ENCODE results near the gene BAIAP2L1. TPM values are rescaled to one million over a fixed set of nuclear protein-coding genes. Genes with fewer than 3 reads are reported as not detected.

Gene BAIAP2L1
- total and polyA plus RNA-seq, 2 experiments from 2014 or later = 5.9 to 7.4 TPM

DNA sequence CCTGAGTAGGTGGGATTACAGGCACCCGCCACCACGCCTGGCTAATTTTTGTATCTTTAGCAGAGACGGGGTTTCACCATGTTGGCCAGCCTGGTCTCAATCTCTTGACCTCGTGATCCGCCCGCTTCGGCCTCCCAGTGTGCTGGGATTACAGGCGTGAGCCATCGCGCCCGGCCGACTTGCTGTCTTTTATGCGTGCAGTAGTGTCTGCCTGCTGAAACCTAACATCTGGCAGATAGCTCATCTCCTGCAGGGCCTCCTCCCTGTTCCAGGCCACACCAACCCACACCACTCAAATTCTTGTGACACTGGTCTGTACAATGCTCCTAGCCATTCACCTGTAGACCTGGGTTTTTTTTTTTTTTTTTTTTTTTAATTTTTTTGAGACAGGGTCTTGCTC lies 41.5 kb downstream of the BAIAP2L1 start:
- Histone ChIP-seq H3K4me2 (ENCODE audit: unreplicated experiment) (no peak overlapping the region), H3K27ac (no peak overlapping the region), H4K20me1 (ENCODE audit: insufficient read depth) (no peaks in the 10 kb centered on the region), H2AFZ (no peak overlapping the region), H3K36me3 (ENCODE audit: low read depth) (no peaks in the 10 kb centered on the region), H3K79me2 (ENCODE audit: insufficient read depth) (no peaks in the 10 kb centered on the region), H3F3A (ENCODE audit: insufficient read depth) (peaks cover 13% of the 10 kb centered on the region), H3K27me3 (replicated peaks; ENCODE audit: insufficient read depth) (no peaks in the 10 kb centered on the region), H3K4me1 (ENCODE audit: insufficient read depth) (peaks cover 28% of the 10 kb centered on the region), H3K9me2 (ENCODE audit: insufficient read depth) (no peaks in the 10 kb centered on the region), H3K9ac (no peak overlapping the region), H3K4me3 (no peak overlapping the region), H3K9me3 (ENCODE audit: low read depth) (no peaks in the 10 kb centered on the region)
- DNase-seq = no peak
- WGBS, 2 experiments (ENCODE audit: low coverage in 1 of 2, low lambda C conversion rate in 2 of 2, missing lambda C conversion rate in 2 of 2) = 93 to 98% methylated on average over 13 of the region's 13 CpGs
- TF ChIP-seq EZH2 (IDR thresholded peaks at IDR 0.05; ENCODE audit: insufficient read depth, poor library complexity, severe bottlenecking) (no peak), EZH2phosphoT487 (IDR thresholded peaks at IDR 0.05; ENCODE audit: insufficient read depth, low read depth) (no peak)
- in situ Hi-C loops (cut with MboI) = no loop called here

DNA sequence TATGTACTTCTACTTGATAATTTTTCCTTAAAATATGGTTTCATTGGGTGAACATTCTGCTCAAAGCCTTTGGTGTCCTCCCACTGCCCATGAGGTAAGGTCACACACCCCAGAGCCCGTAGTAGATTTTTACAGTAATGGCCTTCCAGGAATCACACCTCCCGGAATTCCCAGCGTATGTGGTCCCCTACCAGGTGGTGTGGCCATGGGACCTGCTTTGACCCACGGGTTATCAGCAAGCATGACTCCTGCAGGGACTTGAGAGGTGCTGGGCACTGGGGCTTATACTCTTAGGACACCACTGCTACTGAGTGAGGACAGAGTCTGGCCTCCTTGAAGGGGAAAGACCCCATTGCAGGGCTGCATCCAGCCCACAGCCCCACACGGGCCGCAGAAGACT lies 42.2 kb downstream of the BAIAP2L1 start:
- no peaks in the 10 kb centered on the region for H3K36me3 ChIP-seq (ENCODE audit: low read depth)
- H3K9me3 ChIP-seq (ENCODE audit: low read depth) = no peaks in the 10 kb centered on the region
- no peaks in the 10 kb centered on the region for H3K9me2 ChIP-seq (ENCODE audit: insufficient read depth)
- WGBS, 2 experiments (ENCODE audit: low coverage in 1 of 2, low lambda C conversion rate in 2 of 2, missing lambda C conversion rate in 2 of 2) = 67 to 74% methylated on average over 6 of the region's 6 CpGs
- H3K4me3 ChIP-seq = no peak overlapping the region
- H3F3A ChIP-seq (ENCODE audit: insufficient read depth) = peaks cover 18% of the 10 kb centered on the region
- peaks cover 34% of the 10 kb centered on the region for H3K4me1 ChIP-seq (ENCODE audit: insufficient read depth)
- DNase-seq = no peak
- H3K9ac ChIP-seq = no peak overlapping the region
- H3K27ac ChIP-seq = no peak overlapping the region
- TF ChIP-seq EZH2phosphoT487 (IDR thresholded peaks at IDR 0.05; ENCODE audit: insufficient read depth, low read depth) (no peak), EZH2 (IDR thresholded peaks at IDR 0.05; ENCODE audit: insufficient read depth, poor library complexity, severe bottlenecking) (no peak)
- no peak overlapping the region for H2AFZ ChIP-seq
- no peaks in the 10 kb centered on the region for H3K79me2 ChIP-seq (ENCODE audit: insufficient read depth)
- no peak overlapping the region for H3K4me2 ChIP-seq (ENCODE audit: unreplicated experiment)
- H4K20me1 ChIP-seq (ENCODE audit: insufficient read depth) = no peaks in the 10 kb centered on the region
- no peaks in the 10 kb centered on the region for H3K27me3 ChIP-seq (replicated peaks; ENCODE audit: insufficient read depth)
- in situ Hi-C loops (cut with MboI) = no loop called here

DNA sequence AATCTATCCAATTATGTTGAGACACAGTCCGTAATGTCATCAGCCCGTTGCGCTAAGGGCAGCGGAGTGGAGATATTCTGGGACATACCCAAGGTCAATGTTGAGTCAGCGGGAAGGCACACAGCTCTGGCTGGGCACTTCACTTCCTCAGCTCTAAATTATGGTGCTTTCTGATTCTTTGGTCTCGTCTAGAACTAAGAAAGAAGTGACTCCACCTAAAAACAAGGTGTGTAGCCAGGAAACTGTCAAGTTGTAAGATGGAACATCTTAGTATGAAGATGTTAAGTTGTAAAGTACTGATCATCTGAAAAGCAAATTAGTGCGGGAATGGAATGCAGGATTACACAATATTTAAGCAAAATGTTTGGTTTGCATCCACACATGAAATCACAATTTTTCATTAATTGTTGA lies 43.1 kb downstream of the BAIAP2L1 start:
- in situ Hi-C loops (cut with MboI) = no loop called here
- H3K9ac ChIP-seq = no peak overlapping the region; the same call in 1 of the 2 replicates
- no peaks in the 10 kb centered on the region for H4K20me1 ChIP-seq (ENCODE audit: insufficient read depth)
- no peaks in the 10 kb centered on the region for H3K9me3 ChIP-seq (ENCODE audit: low read depth)
- TF ChIP-seq EZH2phosphoT487 (IDR thresholded peaks at IDR 0.05; ENCODE audit: insufficient read depth, low read depth) (no peak), EZH2 (IDR thresholded peaks at IDR 0.05; ENCODE audit: insufficient read depth, poor library complexity, severe bottlenecking) (no peak)
- peaks cover 37% of the 10 kb centered on the region for H3K4me1 ChIP-seq (ENCODE audit: insufficient read depth)
- H2AFZ ChIP-seq = no peak overlapping the region
- no peaks in the 10 kb centered on the region for H3K36me3 ChIP-seq (ENCODE audit: low read depth)
- no peaks in the 10 kb centered on the region for H3K27me3 ChIP-seq (replicated peaks; ENCODE audit: insufficient read depth)
- peak; percentile 88 for DNase-seq
- peak overlapping the region; percentile 41 for H3K27ac ChIP-seq
- H3K79me2 ChIP-seq (ENCODE audit: insufficient read depth) = no peaks in the 10 kb centered on the region
- WGBS, 2 experiments (ENCODE audit: low coverage in 1 of 2, low lambda C conversion rate in 2 of 2, missing lambda C conversion rate in 2 of 2) = 4 to 8% methylated on average over 7 of the region's 7 CpGs
- H3F3A ChIP-seq (ENCODE audit: insufficient read depth) = peaks cover 18% of the 10 kb centered on the region
- no peaks in the 10 kb centered on the region for H3K9me2 ChIP-seq (ENCODE audit: insufficient read depth)
- H3K4me2 ChIP-seq (ENCODE audit: unreplicated experiment) = peak overlapping the region; percentile 56
- peak overlapping the region; percentile 40 for H3K4me3 ChIP-seq

DNA sequence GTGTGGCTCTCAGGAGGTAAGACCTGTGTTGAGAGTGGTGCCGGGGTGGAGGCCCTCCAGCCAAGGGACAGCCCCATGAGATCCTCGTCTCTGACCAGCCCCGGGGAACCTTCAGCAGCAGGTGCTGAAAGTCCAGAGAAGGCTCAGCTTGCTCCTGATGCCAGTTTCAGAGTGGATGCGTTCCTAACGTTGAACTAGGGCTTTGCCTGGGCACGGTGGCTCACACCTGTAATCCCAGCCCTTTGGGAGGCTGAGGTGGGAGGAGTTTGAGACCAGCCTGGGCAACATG lies 45.7 kb downstream of the BAIAP2L1 start:
- no peak for DNase-seq
- H3K36me3 ChIP-seq (ENCODE audit: low read depth) = no peaks in the 10 kb centered on the region
- peaks cover 44% of the 10 kb centered on the region for H3K4me1 ChIP-seq (ENCODE audit: insufficient read depth)
- H3K79me2 ChIP-seq (ENCODE audit: insufficient read depth) = no peaks in the 10 kb centered on the region
- peaks cover 27% of the 10 kb centered on the region for H3F3A ChIP-seq (ENCODE audit: insufficient read depth)
- no peaks in the 10 kb centered on the region for H4K20me1 ChIP-seq (ENCODE audit: insufficient read depth)
- H3K9me3 ChIP-seq (ENCODE audit: low read depth) = no peaks in the 10 kb centered on the region
- WGBS, 2 experiments (ENCODE audit: low coverage in 1 of 2, low lambda C conversion rate in 2 of 2, missing lambda C conversion rate in 2 of 2) = 64 to 66% methylated on average over 6 of the region's 6 CpGs
- H3K9ac ChIP-seq = no peak overlapping the region
- H3K9me2 ChIP-seq (ENCODE audit: insufficient read depth) = no peaks in the 10 kb centered on the region
- H2AFZ ChIP-seq = no peak overlapping the region
- peak overlapping the region; percentile 79; the same call in 1 of the 2 replicates for H3K27ac ChIP-seq
- H3K4me2 ChIP-seq (ENCODE audit: unreplicated experiment) = no peak overlapping the region
- in situ Hi-C loops (cut with MboI) = no loop called here
- TF ChIP-seq EZH2phosphoT487 (IDR thresholded peaks at IDR 0.05; ENCODE audit: insufficient read depth, low read depth) = no peak
- H3K4me3 ChIP-seq = no peak overlapping the region
- no peaks in the 10 kb centered on the region for H3K27me3 ChIP-seq (replicated peaks; ENCODE audit: insufficient read depth)

Data from GM23248 (cell line).